Left cardiac atrium (tissue), 4 donors: ENCODE results near the gene GATA3. TPM values are rescaled to one million over a fixed set of nuclear protein-coding genes. Genes with fewer than 3 reads are reported as not detected.

Experiments used
- ATAC-seq, 2 donors: fragments of 200-7000 bp; cut with Tn5 transposase; one replicate each; pipeline ENCODE4 v1.9.1; 2020; ENCODE audit warnings: mild to moderate bottlenecking in 2 of 2, moderate library complexity in 2 of 2
- DNase-seq: peaks from one replicate; pipeline ENCODE4 v3.0.0-alpha.2; 2020
- intact Hi-C, 2 donors: fragments of 100-400 bp; cut with DNase I; formaldehyde crosslinking; loops; one replicate each; pipeline versions ENCODE4 v1.14.1 to v1.15.1; 2022 to 2023
- total RNA-seq, 2 donors: library from RNA; stranded (reverse); fragmentation: NEBNext Ultra II Directional; extraction: Animal tissue kit (Norgen Biotek cat#: 25700); gene quantifications; one replicate each; pipeline ENCODE4 v1.2.1, GENCODE V29; 2021
- donor health status: DM: no; HTN: yes; CAD: no.
- donor health status: DM: no; HTN: yes; CAD: no; lungs with severe emphysema.
- donor health status: DM: yes; HTN: yes; CAD: no.
- donor health status: Dilated cardiomyopathy.

GATA3 gene
- total RNA-seq, 2 donors from 2014 or later, result 1.9 to 2.1 TPM

GRCh38 chr10:8060010-8060703, 5.7 kb downstream of the GATA3 start:
- no peak for DNase-seq
- intact Hi-C loops, result no loop called here
- ATAC-seq, result no peak

GRCh38 chr10:8060704-8061121, 6.2 kb downstream of the GATA3 start:
- ATAC-seq (no peak), DNase-seq (no peak)
- intact Hi-C loops, result no loop called here

GRCh38 chr10:8061274-8062211, 7.1 kb downstream of the GATA3 start:
- ATAC-seq, result no peak

GRCh38 chr10:8063128-8063908, 8.8 kb downstream of the GATA3 start:
- DNase-seq (no peak), ATAC-seq (no peak)
- intact Hi-C loops, result no loop called here

More at GRCh38 chr10:8061274-8062211, 7.1 kb downstream of the GATA3 start:
- DNase-seq, result no peak
- intact Hi-C loops, result no loop called here

GRCh38 chr10:8063935-8064334, 9.4 kb downstream of the GATA3 start:
- ATAC-seq (no peak), DNase-seq (no peak)
- intact Hi-C loops, result no loop called here

GRCh38 chr10:8064436-8064835, 9.9 kb downstream of the GATA3 start:
- DNase-seq (no peak), ATAC-seq (no peak)
- intact Hi-C loops, result no loop called here

- ATAC-seq (peak; percentile 46 to 85), DNase-seq (no peak)
- intact Hi-C loops, result no loop called here
These were observed 11.2 kb downstream of the GATA3 start for GRCh38 chr10:8065651-8066050.

- intact Hi-C loops, result no loop called here
- peak in 1 of 2 donors; percentile 41 for ATAC-seq
- DNase-seq, result no peak
These were observed 11.6 kb downstream of the GATA3 start for GRCh38 chr10:8066124-8066523.

- no peak for DNase-seq
- intact Hi-C loops, result no loop called here
- ATAC-seq, result no peak
These were observed 12.3 kb downstream of the GATA3 start for GRCh38 chr10:8066797-8067196.

- ATAC-seq (no peak), DNase-seq (no peak)
- intact Hi-C loops, result no loop called here
These were observed 14.6 kb downstream of the GATA3 start for GRCh38 chr10:8069108-8069507.

GRCh38 chr10:8069627-8070026, 15.1 kb downstream of the GATA3 start:
- DNase-seq, result no peak
- intact Hi-C loops, result no loop called here
- ATAC-seq, result no peak

GRCh38 chr10:8070440-8070839, 16.0 kb downstream of the GATA3 start:
- ATAC-seq (no peak), DNase-seq (no peak)
- intact Hi-C loops, result no loop called here

- ATAC-seq (peak in 1 of 2 donors; percentile 27), DNase-seq (no peak)
- intact Hi-C loops, result no loop called here
These were observed 16.5 kb downstream of the GATA3 start for GRCh38 chr10:8071006-8071405.

- intact Hi-C loops, result no loop called here
- ATAC-seq (no peak), DNase-seq (no peak)
These were observed 17.2 kb downstream of the GATA3 start for GRCh38 chr10:8071666-8072065.

- no peak for DNase-seq
- intact Hi-C loops, result no loop called here
- no peak for ATAC-seq
These were observed 17.7 kb downstream of the GATA3 start for GRCh38 chr10:8072211-8072610.

GRCh38 chr10:8073691-8074416, 19.4 kb downstream of the GATA3 start:
- intact Hi-C loops, result no loop called here
- DNase-seq, result no peak
- ATAC-seq, result no peak

GRCh38 chr10:8074881-8075280, 20.4 kb downstream of the GATA3 start:
- no peak for ATAC-seq
- DNase-seq, result no peak
- intact Hi-C loops, result no loop called here

- intact Hi-C loops, result no loop called here
- ATAC-seq (no peak), DNase-seq (no peak)
These were observed 21.1 kb downstream of the GATA3 start for GRCh38 chr10:8075282-8076260.
